Stimulated activated CD8-positive, alpha-beta memory T cell treated with anti-CD3 and anti-CD28 coated beads, Interleukin-7, amount 100 ng/mL, for 24 hours (primary cell): ENCODE data around the gene CLOCK.

Source experiments
- DNase-seq: peaks from one replicate; pipeline ENCODE4 v3.0.0-alpha.2; 2020; ENCODE audit warnings: low read depth

Gene CLOCK

DNA sequence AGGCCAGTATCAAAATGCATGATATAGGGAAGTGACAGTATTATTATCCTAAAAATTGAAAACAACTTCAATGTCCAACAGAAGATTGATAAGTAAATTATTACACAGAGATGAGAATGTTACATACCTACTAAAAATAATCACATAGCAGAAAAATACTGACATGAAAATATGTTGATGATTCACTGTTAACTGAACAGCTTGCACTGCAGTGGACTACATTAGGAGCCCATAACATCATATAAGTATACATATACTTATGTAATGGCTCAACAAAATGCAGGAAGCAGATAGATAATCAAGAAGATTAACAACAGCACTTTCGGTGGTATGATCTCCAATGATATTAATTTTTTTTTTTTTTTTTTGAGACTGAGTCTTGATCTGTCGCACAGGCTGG lies 7.1 kb downstream of the CLOCK start:
- DNase-seq: no peak

DNA sequence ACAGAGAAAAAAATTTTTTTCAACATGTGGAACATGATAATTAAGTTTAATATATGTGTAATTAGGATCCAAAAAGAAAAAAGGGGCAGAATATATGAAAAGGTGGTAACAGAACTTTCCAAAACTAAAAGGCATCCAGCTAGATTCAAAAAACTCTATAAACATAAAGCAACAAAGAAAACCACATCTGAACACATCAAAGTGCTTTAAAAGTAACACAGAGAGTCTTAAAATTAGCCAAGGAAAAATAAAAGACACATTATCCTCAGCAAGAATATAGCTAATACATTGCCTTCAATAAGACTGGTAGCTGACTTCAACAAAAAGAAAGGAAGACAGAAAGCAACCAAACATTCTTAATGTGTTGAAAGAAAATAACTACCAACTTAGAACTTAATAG lies 8.2 kb downstream of the CLOCK start:
- no peak for DNase-seq

- DNase-seq: no peak
These were observed 12.4 kb downstream of the CLOCK start for GRCh38 chr4:55534306-55534705.

DNA sequence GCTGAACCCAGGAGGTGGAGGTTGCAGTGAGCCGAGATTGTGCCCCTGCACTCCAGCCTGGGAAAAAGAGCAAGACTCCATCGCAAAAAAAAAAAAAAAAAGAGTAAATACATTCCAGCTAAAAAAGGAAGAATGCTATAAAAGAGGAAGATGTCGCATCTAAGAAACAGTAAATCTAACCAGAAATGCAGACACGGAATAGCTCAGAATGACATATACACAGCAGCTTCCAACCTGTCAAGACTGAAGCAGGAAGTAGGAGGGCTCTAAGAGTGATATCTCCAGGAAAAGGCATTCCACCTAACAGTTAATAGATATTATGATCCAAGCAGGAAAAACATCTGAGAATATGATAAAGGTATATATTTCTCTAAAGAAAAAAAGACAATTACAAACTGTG lies 16.0 kb downstream of the CLOCK start:
- DNase-seq: no peak

- DNase-seq: no peak
These were observed 16.5 kb downstream of the CLOCK start for GRCh38 chr4:55530167-55530566.

DNA sequence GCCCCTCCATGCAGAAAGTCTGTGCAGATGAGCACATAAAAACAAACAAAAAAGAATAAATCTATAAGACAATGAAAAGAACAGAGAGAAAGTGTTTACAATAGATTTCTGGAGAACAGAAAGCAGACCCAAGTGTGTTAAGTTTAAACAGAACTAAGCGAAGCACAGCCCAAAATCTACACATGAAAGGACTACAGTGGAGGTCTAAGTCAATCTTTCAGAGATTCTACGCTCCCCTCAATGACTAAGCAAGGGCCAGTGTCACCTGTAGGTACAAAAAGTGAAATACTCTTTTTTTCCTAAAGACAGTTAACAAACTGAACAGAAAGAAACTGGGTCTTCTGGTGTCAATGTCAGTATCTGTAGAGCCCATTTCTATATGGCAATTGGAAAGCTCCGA lies 18.2 kb downstream of the CLOCK start:
- no peak for DNase-seq

DNA sequence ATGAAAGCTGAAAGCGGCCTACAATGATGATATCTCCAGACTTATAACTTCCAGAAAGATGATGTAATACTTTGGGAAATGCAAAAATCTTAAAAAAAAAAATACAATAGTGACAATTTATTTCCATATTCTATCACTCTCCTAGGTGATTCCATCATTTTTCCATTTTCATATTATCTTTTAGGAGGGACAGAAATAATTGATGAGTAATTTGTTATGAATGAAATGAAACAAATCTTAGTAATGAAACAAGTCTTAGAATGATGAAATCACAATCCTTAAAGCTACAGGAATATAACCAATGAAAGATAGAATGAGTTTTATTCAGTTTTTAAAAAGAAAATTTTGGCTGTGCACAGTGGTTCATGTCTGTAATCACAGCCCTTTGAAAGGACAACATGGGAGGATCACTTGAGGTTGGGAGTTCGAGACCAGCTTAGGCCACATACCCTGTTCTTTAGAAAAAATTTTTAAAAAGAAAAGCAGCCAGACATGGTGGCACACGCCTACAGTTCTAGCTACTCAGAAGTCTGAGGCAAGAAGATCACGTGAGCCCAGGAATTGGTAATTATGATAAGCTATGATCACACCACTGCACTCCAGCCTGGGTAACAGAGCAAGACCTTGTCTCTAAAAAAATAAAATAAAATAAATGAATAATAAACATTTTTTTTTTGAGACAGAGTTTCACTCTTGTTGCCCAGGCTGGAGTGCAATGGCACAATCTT lies 21.7 kb downstream of the CLOCK start:
- DNase-seq: no peak

DNA sequence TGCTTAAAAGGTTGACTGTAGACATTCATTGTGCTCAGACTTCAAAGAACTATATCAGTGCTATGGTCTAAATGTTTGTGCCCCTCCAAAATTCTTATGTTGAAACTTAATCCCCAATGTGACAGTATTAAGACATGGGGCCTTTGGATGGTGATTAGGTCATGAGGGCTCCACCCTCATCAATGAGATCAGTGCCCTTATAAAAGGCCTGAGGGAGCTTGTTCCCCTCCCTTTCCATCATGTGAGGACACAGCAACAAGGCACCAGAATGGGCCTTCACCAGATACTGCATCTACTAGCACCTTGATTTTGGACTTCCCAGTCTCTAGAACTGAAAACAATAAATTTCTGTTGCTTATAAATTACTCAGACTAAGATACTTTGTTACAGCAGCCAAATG lies 28.3 kb downstream of the CLOCK start:
- DNase-seq: no peak

- DNase-seq: no peak
These were observed 29.0 kb downstream of the CLOCK start for GRCh38 chr4:55517526-55518229.

DNA sequence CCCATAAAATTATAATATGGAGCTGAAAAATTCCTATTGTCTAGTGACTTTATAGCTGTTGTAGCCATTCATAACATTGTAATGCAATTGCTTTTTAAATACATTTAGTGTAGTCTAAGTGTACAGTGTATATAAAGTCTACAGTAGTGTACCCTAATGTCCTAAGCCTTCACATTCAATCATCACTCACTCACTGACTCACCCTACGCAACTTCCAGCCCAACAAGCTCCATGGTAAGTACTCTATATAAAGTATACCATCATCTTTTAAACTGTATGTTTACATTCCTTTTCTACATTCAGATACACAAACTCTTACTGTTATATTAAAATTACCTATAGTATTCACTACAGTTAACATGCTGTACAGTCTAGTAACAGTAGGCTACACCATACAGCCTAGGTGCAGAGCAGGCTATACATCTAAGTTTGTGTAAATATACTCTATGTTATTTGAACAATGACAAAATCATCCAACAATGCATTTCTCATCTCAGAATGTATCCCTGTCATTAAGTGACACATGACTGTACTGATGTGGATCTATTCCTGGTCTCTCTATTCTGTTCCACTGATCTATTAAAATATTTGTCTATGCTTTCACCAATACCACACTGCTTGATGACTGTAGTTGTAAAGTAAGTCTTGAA lies 33.7 kb downstream of the CLOCK start:
- no peak for DNase-seq

- DNase-seq: no peak
These were observed 34.6 kb downstream of the CLOCK start for GRCh38 chr4:55512077-55512476.

DNA sequence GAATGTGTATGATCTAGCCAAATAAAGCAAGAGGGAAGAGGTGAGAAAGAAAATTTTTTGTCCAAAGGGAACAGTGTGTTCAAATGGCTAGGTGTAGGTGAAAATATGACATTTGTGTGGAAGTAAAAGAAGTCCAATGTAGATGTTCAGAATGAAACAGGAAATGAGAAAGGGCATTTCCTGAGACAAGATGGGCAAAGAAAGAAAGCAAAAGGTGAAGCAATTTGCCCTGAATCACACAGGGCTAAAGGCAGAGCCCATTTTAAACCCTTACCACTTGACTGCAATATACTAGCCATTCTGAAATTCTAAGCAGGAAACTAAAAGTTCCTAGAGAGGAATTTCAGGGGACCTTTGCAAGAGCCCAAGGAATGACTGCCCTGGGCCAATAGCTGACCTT lies 36.0 kb downstream of the CLOCK start:
- DNase-seq: no peak

GRCh38 chr4:55509266-55509665 lies 37.4 kb downstream of the CLOCK start:
- no peak for DNase-seq

GRCh38 chr4:55507612-55508011 lies 39.1 kb downstream of the CLOCK start:
- no peak for DNase-seq

DNA sequence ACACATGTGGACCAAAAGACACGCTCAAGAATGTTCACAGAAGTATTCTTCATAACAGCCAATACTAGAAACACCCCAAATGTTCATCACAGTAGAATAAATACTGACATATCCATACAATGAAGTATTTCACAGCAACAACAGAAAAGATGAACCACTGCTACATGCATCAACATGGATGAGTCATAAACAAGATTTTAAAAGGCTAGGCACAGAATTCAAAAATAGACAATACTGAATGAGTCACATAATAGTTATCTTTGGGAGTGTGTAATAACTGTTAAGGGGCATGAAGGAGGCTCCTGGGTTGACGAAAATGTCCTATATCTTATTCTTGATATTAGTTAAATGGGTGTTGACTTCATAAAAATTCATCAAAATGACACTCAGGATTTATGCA lies 43.5 kb downstream of the CLOCK start:
- no peak for DNase-seq

GRCh38 chr4:55500072-55500471 lies 46.6 kb downstream of the CLOCK start:
- DNase-seq: no peak

GRCh38 chr4:55499495-55499894 lies 47.2 kb downstream of the CLOCK start:
- no peak for DNase-seq

- no peak for DNase-seq
These were observed 48.7 kb downstream of the CLOCK start for GRCh38 chr4:55498051-55498450.

- DNase-seq: no peak
These were observed 55.2 kb downstream of the CLOCK start for GRCh38 chr4:55491486-55491885.

- DNase-seq: no peak
These were observed 58.0 kb downstream of the CLOCK start for GRCh38 chr4:55488716-55489115.

GRCh38 chr4:55485821-55486220 lies 60.9 kb downstream of the CLOCK start:
- no peak for DNase-seq

GRCh38 chr4:55483315-55483714 lies 63.4 kb downstream of the CLOCK start:
- no peak for DNase-seq
